H9 (cell line): ENCODE measurements around the gene VGF. TPM values are rescaled to one million over a fixed set of nuclear protein-coding genes. Genes with fewer than 3 reads are reported as not detected.

ENCODE experiments used
- DNase-seq: peaks from one replicate; pipeline ENCODE4 v3.0.0-alpha.2; 2017
- H2AFZ ChIP-seq: one replicate; pipeline ENCODE4 v1.6.1; 2013; ENCODE audit warnings: mild to moderate bottlenecking, low read length, control low read depth, moderate library complexity
- H2AK5ac ChIP-seq: 2 replicates; pipeline ENCODE4 v1.6.1; 2013; ENCODE audit warnings: low read length, control low read depth, mixed read lengths; ENCODE audit not compliant: insufficient read length
- H2BK120ac ChIP-seq: one replicate; pipeline ENCODE4 v1.6.1; 2013; ENCODE audit warnings: low read depth, mild to moderate bottlenecking, low read length, control low read depth, inconsistent platforms; ENCODE audit not compliant: poor library complexity, severe bottlenecking
- H2BK12ac ChIP-seq: 2 replicates; pipeline ENCODE4 v1.6.1; 2013; ENCODE audit warnings: low read length, control low read depth, mixed read lengths, low read depth; ENCODE audit not compliant: insufficient read length
- H2BK15ac ChIP-seq: 2 replicates; pipeline ENCODE4 v1.6.1; 2013; ENCODE audit warnings: low read depth, low read length, control low read depth
- H2BK20ac ChIP-seq: one replicate; pipeline ENCODE4 v1.6.1; 2013; ENCODE audit warnings: low read depth, mild to moderate bottlenecking, low read length, control low read depth, inconsistent platforms; ENCODE audit not compliant: poor library complexity, severe bottlenecking
- H2BK5ac ChIP-seq: 2 replicates; pipeline ENCODE4 v1.6.1; 2013; ENCODE audit warnings: low read length, control low read depth, mixed read lengths; ENCODE audit not compliant: insufficient read length
- H3K14ac ChIP-seq: 2 replicates; pipeline ENCODE4 v1.6.1; 2013; ENCODE audit warnings: low read length, control low read depth; ENCODE audit not compliant: insufficient read depth
- H3K18ac ChIP-seq: 2 replicates; pipeline ENCODE4 v1.6.1; 2013; ENCODE audit warnings: low read depth, mild to moderate bottlenecking, mixed read lengths, low read length, control low read depth; ENCODE audit not compliant: insufficient read length
- H3K23ac ChIP-seq: 2 replicates; pipeline ENCODE4 v1.6.1; 2013; ENCODE audit warnings: low read length, control low read depth, mixed read lengths, low read depth; ENCODE audit not compliant: insufficient read length
- H3K23me2 ChIP-seq: 2 replicates; pipeline ENCODE4 v1.6.1; 2013; ENCODE audit warnings: low read depth, mild to moderate bottlenecking, mixed read lengths, low read length, control low read depth; ENCODE audit not compliant: insufficient read length, poor library complexity, severe bottlenecking
- H3K27ac ChIP-seq: 2 replicates; pipeline ENCODE4 v1.5.1; 2013; ENCODE audit warnings: low read length, control low read depth, mixed read lengths, low read depth; ENCODE audit not compliant: insufficient read length
- H3K27me3 ChIP-seq: 2 replicates; pipeline ENCODE4 v1.6.1; 2013; ENCODE audit warnings: low read length, control low read depth, inconsistent platforms; ENCODE audit not compliant: insufficient read depth
- H3K4ac ChIP-seq: 2 replicates; pipeline ENCODE4 v1.6.1; 2013; ENCODE audit warnings: low read depth, mild to moderate bottlenecking, control low read depth, inconsistent platforms, low read length, moderate library complexity
- H3K4me1 ChIP-seq: 2 replicates; pipeline ENCODE4 v1.6.1; 2013; ENCODE audit warnings: low read length, control low read depth, inconsistent platforms; ENCODE audit not compliant: insufficient read depth
- H3K4me2 ChIP-seq: 2 replicates; pipeline ENCODE4 v1.6.1; 2013; ENCODE audit warnings: low read length, control low read depth, mixed read lengths; ENCODE audit not compliant: insufficient read length, insufficient read depth
- H3K56ac ChIP-seq: 2 replicates; pipeline ENCODE4 v1.6.1; 2013; ENCODE audit warnings: low read depth, mild to moderate bottlenecking, mixed read lengths, low read length, control low read depth; ENCODE audit not compliant: insufficient read length
- H3K79me1 ChIP-seq: 2 replicates; pipeline ENCODE4 v1.6.1; 2013; ENCODE audit warnings: low read depth, mild to moderate bottlenecking, moderate library complexity, low read length, control low read depth, inconsistent platforms; ENCODE audit not compliant: insufficient read depth, poor library complexity, severe bottlenecking
- H3K79me2 ChIP-seq: 2 replicates; pipeline ENCODE4 v1.6.1; 2013; ENCODE audit warnings: low read length, control low read depth, inconsistent platforms; ENCODE audit not compliant: insufficient read depth
- H3K9ac ChIP-seq: 2 replicates; pipeline ENCODE4 v1.6.1; 2013; ENCODE audit warnings: low read length, control low read depth, mixed read lengths; ENCODE audit not compliant: insufficient read length; ENCODE audit errors: extremely low read depth
- H3K9me3 ChIP-seq: one replicate; pipeline ENCODE4 v1.6.1; 2013; ENCODE audit warnings: low read depth, low read length, inconsistent platforms; ENCODE audit not compliant: control insufficient read depth
- H3T11ph ChIP-seq: one replicate; pipeline ENCODE4 v1.6.1; 2013; ENCODE audit warnings: mild to moderate bottlenecking, low read length, control low read depth, inconsistent platforms
- H4K20me1 ChIP-seq: one replicate; pipeline ENCODE4 v1.6.1; 2013; ENCODE audit not compliant: control insufficient read depth, insufficient read length, insufficient read depth
- H4K5ac ChIP-seq: 2 replicates; pipeline ENCODE4 v1.6.1; 2013; ENCODE audit warnings: low read depth, mild to moderate bottlenecking, mixed read lengths, low read length, control low read depth; ENCODE audit not compliant: insufficient read length
- H4K8ac ChIP-seq: replicated peaks from 2 replicates; pipeline ENCODE4 v1.6.1; 2013; ENCODE audit warnings: low read length, control low read depth, mixed read lengths, low read depth; ENCODE audit not compliant: insufficient read length
- H4K91ac ChIP-seq: 2 replicates; pipeline ENCODE4 v1.6.1; 2013; ENCODE audit warnings: low read depth, mild to moderate bottlenecking, moderate library complexity, mixed read lengths, low read length, control low read depth; ENCODE audit not compliant: insufficient read length
- H3K27ac Mint-ChIP-seq, 3 experiments: 2 replicates in 2 of 3; 3 replicates in 1 of 3; pipeline ENCODE4 v1.8.0; 2020 to 2021; ENCODE audit warnings: mixed read lengths in 3 of 3, mild to moderate bottlenecking in 1 of 3, moderate library complexity in 1 of 3
- H3K27me3 Mint-ChIP-seq: 2 replicates; pipeline ENCODE4 v1.8.0; 2021; ENCODE audit warnings: low read depth, mild to moderate bottlenecking, moderate library complexity, mixed read lengths
- H3K36me3 Mint-ChIP-seq, 3 experiments: 2 replicates in 2 of 3; 3 replicates in 1 of 3; pipeline ENCODE4 v1.8.0; 2020 to 2021; ENCODE audit warnings: low read depth in 3 of 3, mixed read lengths in 3 of 3; ENCODE audit not compliant: insufficient read depth in 1 of 3
- H3K4me1 Mint-ChIP-seq, 2 experiments: 2 replicates each; pipeline ENCODE4 v1.8.0; 2020; ENCODE audit warnings: mixed read lengths in 2 of 2
- H3K4me3 Mint-ChIP-seq, 2 experiments: 2 replicates in 1 of 2; 3 replicates in 1 of 2; pipeline ENCODE4 v1.8.0; 2020 to 2021; ENCODE audit warnings: mild to moderate bottlenecking in 2 of 2, mixed read lengths in 2 of 2, moderate library complexity in 1 of 2
- H3K9me3 Mint-ChIP-seq, 2 experiments: 2 replicates in 1 of 2; 3 replicates in 1 of 2; pipeline ENCODE4 v1.8.0; 2020; ENCODE audit warnings: mild to moderate bottlenecking in 2 of 2, mixed read lengths in 2 of 2, moderate library complexity in 1 of 2
- CTCF ChIP-seq: fragments of 200-600 bp; sonication (generic); conservative IDR thresholded peaks from 3 replicates; pipeline ENCODE4 v1.8.0; 2021; ENCODE audit warnings: antibody characterized with exemption, mild to moderate bottlenecking
- WGBS: extraction: QIAGEN DNeasy Blood & Tissue Kit; methylation state at CpG from one replicate; pipeline ENCODE4 v1.1.7; 2013; ENCODE audit warnings: missing lambda C conversion rate, low lambda C conversion rate, mixed read lengths; ENCODE audit not compliant: insufficient read length; ENCODE audit errors: extremely low coverage; 5-methylcytosine and 5-hydroxymethylcytosine counted together
- total RNA-seq: library from RNA; stranded (reverse); gene quantifications from 2 replicates; pipeline ENCODE4 v1.2.1, GENCODE V29; 2021

VGF gene
- total RNA-seq, 1 experiment from 2014 or later: 37.1 TPM

GRCh38 chr7:101128040-101128834 lies 37.1 kb downstream of the VGF start:
- Histone ChIP-seq H4K8ac (no peak overlapping the region), H3K23me2 (no peaks in the 10 kb centered on the region), H3K79me1 (no peaks in the 10 kb centered on the region), H2BK12ac (no peak overlapping the region), H3K23ac (no peak overlapping the region), H3K4me1 (peaks cover 6% of the 10 kb centered on the region; the same call in 1 of the 2 replicates), H3K4ac (no peak overlapping the region), H4K5ac (no peak overlapping the region), H2AK5ac (no peak overlapping the region), H3K4me2 (no peak overlapping the region), H3K79me2 (no peaks in the 10 kb centered on the region), H2BK15ac (no peak overlapping the region), H3K27ac (no peak overlapping the region), H2BK120ac (no peak overlapping the region), H3K9me3 (no peaks in the 10 kb centered on the region), H3T11ph (no peak overlapping the region), H3K56ac (no peak overlapping the region), H3K18ac (no peak overlapping the region), H2AFZ (no peak overlapping the region), H4K20me1 (no peaks in the 10 kb centered on the region), H3K27me3 (no peaks in the 10 kb centered on the region), H4K91ac (no peak overlapping the region), H2BK5ac (no peak overlapping the region), H2BK20ac (no peak overlapping the region), H3K9ac (no peak overlapping the region), H3K14ac (no peak overlapping the region; the same call in 1 of the 2 replicates)
- no peak for DNase-seq
- H3K27me3 Mint-ChIP-seq: peaks cover 6% of the 10 kb centered on the region
- peaks cover 0 to 15% (median 5%) of the 10 kb centered on the region in 3 experiments; a peak in 4 of 7 replicates for H3K36me3 Mint-ChIP-seq
- WGBS: no CpG with 5 or more reads among the region's 14 CpGs
- H3K4me1 Mint-ChIP-seq: peaks cover 33 to 40% of the 10 kb centered on the region in 2 experiments
- peaks cover 6 to 7% of the 10 kb centered on the region in 2 experiments; a peak in 3 of 5 replicates for H3K9me3 Mint-ChIP-seq
- 0 out of 5 replicates have a peak overlapping the region, but pooled peaks of 1 of the 2 experiments have one; percentile 15 for H3K4me3 Mint-ChIP-seq
- H3K27ac Mint-ChIP-seq: peak overlapping the region in 1 of 3 experiments; percentile 68; a peak in 1 of 7 replicates
- TF ChIP-seq CTCF: no peak
